SK-N-SH treated with all-trans-retinoic acid at 6 μM for 48 hours (cell line): Measurements from ENCODE around the gene CD274.
"Not testable (repeated sequence)": the region's sequence is repeated elsewhere in the genome, so short reads cannot be mapped to it uniquely, and the experiment has no call there.

Source experiments
- ATAC-seq: fragments of 200-7000 bp; cut with Tn5 transposase; 3 replicates; pipeline ENCODE4 v1.9.1; 2020; ENCODE audit warnings: mild to moderate bottlenecking, moderate library complexity
- ARNTL ChIP-seq: fragments of 450-650 bp; formaldehyde crosslinking; IDR thresholded peaks from 2 replicates; pipeline ENCODE4 v1.5.0; 2020; ENCODE audit warnings: low read depth, mild to moderate bottlenecking, moderate library complexity, borderline replicate concordance
- BACH2 ChIP-seq: fragments of 250-450 bp; sonication (Bioruptor Pico); IDR thresholded peaks from 2 replicates; pipeline ENCODE4 v1.9.0; 2021; ENCODE audit warnings: mild to moderate bottlenecking, borderline replicate concordance
- CREB5 ChIP-seq: fragments of 250-450 bp; sonication (Bioruptor Pico); IDR thresholded peaks from 2 replicates; pipeline ENCODE4 v1.5.1; 2020; ENCODE audit warnings: low read depth, mild to moderate bottlenecking, moderate library complexity
- CSDC2 ChIP-seq: fragments of 250-450 bp; sonication (Bioruptor Pico); IDR thresholded peaks from 2 replicates; pipeline ENCODE4 v1.5.0; 2020; ENCODE audit warnings: mild to moderate bottlenecking, moderate library complexity
- CSRNP3 ChIP-seq: fragments of 250-450 bp; sonication (Bioruptor Pico); IDR thresholded peaks from 2 replicates; pipeline ENCODE4 v1.5.1; 2021; ENCODE audit warnings: mild to moderate bottlenecking, moderate library complexity
- GLIS3 ChIP-seq: fragments of 250-450 bp; sonication (Bioruptor Pico); IDR thresholded peaks from 2 replicates; pipeline ENCODE4 v1.5.0; 2020; ENCODE audit warnings: mild to moderate bottlenecking, moderate library complexity
- ISL1 ChIP-seq: fragments of 250-450 bp; sonication (Bioruptor Pico); IDR thresholded peaks from 2 replicates; pipeline ENCODE4 v2.1.2; 2022; ENCODE audit warnings: mild to moderate bottlenecking, moderate library complexity
- OSR1 ChIP-seq: fragments of 250-450 bp; sonication (Bioruptor Pico); IDR thresholded peaks from 2 replicates; pipeline ENCODE4 v1.8.0; 2022; ENCODE audit warnings: moderate library complexity, mild to moderate bottlenecking, inconsistent platforms
- PATZ1 ChIP-seq: fragments of 250-450 bp; sonication (Bioruptor Pico); IDR thresholded peaks from 2 replicates; pipeline ENCODE4 v1.8.0; 2020; ENCODE audit warnings: mild to moderate bottlenecking, moderate library complexity, borderline replicate concordance
- POU6F1 ChIP-seq: fragments of 250-450 bp; sonication (Bioruptor Pico); IDR thresholded peaks from 2 replicates; pipeline ENCODE4 v1.8.0; 2021; ENCODE audit warnings: low read depth, mild to moderate bottlenecking, moderate library complexity, borderline replicate concordance
- RARB ChIP-seq: fragments of 250-450 bp; sonication (Bioruptor Pico); IDR thresholded peaks from 2 replicates; pipeline ENCODE4 v1.8.0; 2021; ENCODE audit warnings: mild to moderate bottlenecking, moderate library complexity
- SNAI2 ChIP-seq: fragments of 250-450 bp; sonication (Bioruptor Pico); IDR thresholded peaks from 2 replicates; pipeline ENCODE4 v1.5.0; 2020; ENCODE audit warnings: mild to moderate bottlenecking, moderate library complexity
- TCF4 ChIP-seq: fragments of 250-450 bp; sonication (Bioruptor Pico); IDR thresholded peaks from 2 replicates; pipeline ENCODE4 v1.8.0; 2021; ENCODE audit warnings: mild to moderate bottlenecking, moderate library complexity, borderline replicate concordance
- TOX ChIP-seq: fragments of 250-450 bp; sonication (Bioruptor Pico); IDR thresholded peaks from 2 replicates; pipeline ENCODE4 v1.8.0; 2021; ENCODE audit warnings: mild to moderate bottlenecking, moderate library complexity, borderline replicate concordance
- TSHZ2 ChIP-seq: fragments of 250-450 bp; sonication (Bioruptor Pico); IDR thresholded peaks from 2 replicates; pipeline ENCODE4 v1.5.0; 2020; ENCODE audit warnings: mild to moderate bottlenecking, moderate library complexity
- ZC3H10 ChIP-seq: fragments of 250-450 bp; sonication (Bioruptor Pico); IDR thresholded peaks from 2 replicates; pipeline ENCODE4 v1.5.1; 2021; ENCODE audit warnings: mild to moderate bottlenecking, moderate library complexity
- ZFP3 ChIP-seq: fragments of 250-450 bp; sonication (Bioruptor Pico); IDR thresholded peaks from 2 replicates; pipeline ENCODE4 v1.5.0; 2020; ENCODE audit warnings: mild to moderate bottlenecking, moderate library complexity
- ZFP30 ChIP-seq: fragments of 450-650 bp; formaldehyde crosslinking; IDR thresholded peaks from 2 replicates; pipeline ENCODE4 v1.5.0; 2022; ENCODE audit warnings: mild to moderate bottlenecking, moderate library complexity
- ZNF565 ChIP-seq: fragments of 450-650 bp; formaldehyde crosslinking; conservative IDR thresholded peaks from 2 replicates; pipeline ENCODE4 v1.5.0; 2020; ENCODE audit warnings: low read depth, mild to moderate bottlenecking, moderate library complexity
- ZNF70 ChIP-seq: fragments of 450-650 bp; formaldehyde crosslinking; IDR thresholded peaks from 2 replicates; pipeline ENCODE4 v1.5.0; 2020; ENCODE audit warnings: mild to moderate bottlenecking, moderate library complexity

The CD274 gene

GRCh38 chr9:5470816-5471215, 20.5 kb downstream of the CD274 start:
- ATAC-seq = no peak

GRCh38 chr9:5475611-5476010, 25.3 kb downstream of the CD274 start:
- not testable (repeated sequence) for ATAC-seq

More at GRCh38 chr9:5470816-5471215, 20.5 kb downstream of the CD274 start:
- TF ChIP-seq CSDC2 (CRISPR knock-in tag) = no peak
- no peak for TF ChIP-seq CSRNP3 (CRISPR knock-in tag)
- TF ChIP-seq OSR1 (CRISPR knock-in tag) = no peak
- TF ChIP-seq TCF4 (CRISPR knock-in tag) = no peak
- no peak for TF ChIP-seq BACH2 (CRISPR knock-in tag)
- no peak for TF ChIP-seq GLIS3 (CRISPR knock-in tag)
- no peak for TF ChIP-seq RARB (CRISPR knock-in tag)
- no peak for TF ChIP-seq TSHZ2 (CRISPR knock-in tag)
- TF ChIP-seq TOX (CRISPR knock-in tag) = no peak
- no peak for TF ChIP-seq POU6F1 (CRISPR knock-in tag)
- TF ChIP-seq ZC3H10 (CRISPR knock-in tag) = no peak
- no peak for TF ChIP-seq SNAI2
- TF ChIP-seq ZNF70 (CRISPR knock-in tag) = no peak
- no peak for TF ChIP-seq PATZ1 (CRISPR knock-in tag)
- no peak for TF ChIP-seq ZNF565 (CRISPR knock-in tag)
- TF ChIP-seq ZFP3 (CRISPR knock-in tag) = no peak

- no peak for TF ChIP-seq PATZ1 (CRISPR knock-in tag)
- no peak for TF ChIP-seq ARNTL (CRISPR knock-in tag)
- TF ChIP-seq ISL1 (CRISPR knock-in tag) = no peak
- TF ChIP-seq GLIS3 (CRISPR knock-in tag) = no peak
- TF ChIP-seq CREB5 (CRISPR knock-in tag) = no peak
- no peak for TF ChIP-seq OSR1 (CRISPR knock-in tag)
- no peak for TF ChIP-seq ZC3H10 (CRISPR knock-in tag)
- no peak for TF ChIP-seq ZFP30
- TF ChIP-seq ZFP3 (CRISPR knock-in tag) = no peak
- no peak for TF ChIP-seq ZNF565 (CRISPR knock-in tag)
- no peak for ATAC-seq
These were observed 27.9 kb downstream of the CD274 start for GRCh38 chr9:5478206-5478605.
